Suprapubic skin (tissue), 4 donors: ENCODE measurements around the gene SLC29A3. TPM values are rescaled to one million over a fixed set of nuclear protein-coding genes. Genes with fewer than 3 reads are reported as not detected.

Experiments
- DNase-seq, 2 donors: peaks; one replicate each; pipeline ENCODE4 v3.0.0-alpha.2; 2019; ENCODE audit warnings: low spot score in 2 of 2
- H3K27ac ChIP-seq: fragments of 200-600 bp; sonication (generic); one replicate; pipeline ENCODE4 v1.5.1; 2019
- H3K27me3 ChIP-seq: fragments of 200-600 bp; sonication (generic); one replicate; pipeline ENCODE4 v1.5.1; 2019
- H3K36me3 ChIP-seq: fragments of 200-600 bp; sonication (generic); one replicate; pipeline ENCODE4 v1.5.1; 2019
- H3K4me1 ChIP-seq: fragments of 200-600 bp; sonication (generic); one replicate; pipeline ENCODE4 v1.5.1; 2019
- H3K4me3 ChIP-seq: fragments of 200-600 bp; sonication (generic); one replicate; pipeline ENCODE4 v1.5.1; 2019; ENCODE audit warnings: mild to moderate bottlenecking
- H3K9me3 ChIP-seq: fragments of 200-600 bp; sonication (generic); one replicate; pipeline ENCODE4 v1.5.1; 2019
- CTCF ChIP-seq, 2 donors: fragments of 200-600 bp in 1 of 2; fragments of 450-650 bp in 1 of 2; sonication (generic) in 1 of 2; IDR thresholded peaks; one replicate each; pipeline ENCODE4 v1.5.1; 2016 to 2019; ENCODE audit warnings: antibody characterized with exemption in 2 of 2, mild to moderate bottlenecking in 1 of 2, moderate library complexity in 1 of 2
- EP300 ChIP-seq: sonication (generic); formaldehyde crosslinking; IDR thresholded peaks from one replicate; pipeline ENCODE4 v1.6.1; 2017; ENCODE audit warnings: antibody characterized with exemption
- POLR2A ChIP-seq, 2 donors: fragments of 450-650 bp; IDR thresholded peaks; one replicate each; pipeline ENCODE4 v1.6.1; 2017; ENCODE audit warnings: antibody characterized with exemption in 2 of 2, mild to moderate bottlenecking in 2 of 2, moderate library complexity in 2 of 2
- POLR2AphosphoS5 ChIP-seq, 3 donors: sonication (generic); formaldehyde crosslinking; IDR thresholded peaks; one replicate each; pipeline ENCODE4 v1.6.1; 2017; ENCODE audit warnings: antibody characterized with exemption in 3 of 3
- WGBS: methylation state at CpG from one replicate; pipeline ENCODE4 v1.1.5; 2018; 5-methylcytosine and 5-hydroxymethylcytosine counted together
- total RNA-seq, 4 donors: library from RNA; depleted of rRNA; stranded (reverse); fragments of >200 nt; gene quantifications; one replicate each; pipeline ENCODE4 v1.1.0, GENCODE V29; 2016

SLC29A3 gene
- total RNA-seq, 4 donors from 2014 or later = 1.3 to 2.8 (median 2.2) TPM

GRCh38 chr10:71367271-71367670, 48.2 kb downstream of the SLC29A3 start:
- Histone ChIP-seq H3K9me3 (no peaks in the 10 kb centered on the region), H3K27me3 (no peaks in the 10 kb centered on the region), H3K4me3 (no peak overlapping the region), H3K27ac (no peak overlapping the region), H3K36me3 (peaks cover 8% of the 10 kb centered on the region), H3K4me1 (no peaks in the 10 kb centered on the region)
- no peak for DNase-seq
- TF ChIP-seq EP300 (no peak), POLR2A (IDR thresholded peaks at IDR 0.05) (no peak), POLR2AphosphoS5 (IDR thresholded peaks at IDR 0.05) (no peak), CTCF (IDR thresholded peaks at IDR 0.05) (no peak)
- WGBS = 72% methylated on average over 2 of the region's 2 CpGs

GRCh38 chr10:71368176-71368575, 49.1 kb downstream of the SLC29A3 start:
- no peak overlapping the region for H3K27ac ChIP-seq
- WGBS = 93% methylated on average over 1 of the region's 1 CpG
- no peaks in the 10 kb centered on the region for H3K36me3 ChIP-seq
- H3K9me3 ChIP-seq = no peaks in the 10 kb centered on the region
- H3K4me3 ChIP-seq = no peak overlapping the region
- no peaks in the 10 kb centered on the region for H3K4me1 ChIP-seq
- TF ChIP-seq EP300 (no peak), POLR2AphosphoS5 (IDR thresholded peaks at IDR 0.05) (no peak), POLR2A (IDR thresholded peaks at IDR 0.05) (no peak)
- no peaks in the 10 kb centered on the region for H3K27me3 ChIP-seq
- DNase-seq = no peak

GRCh38 chr10:71368643-71369042, 49.6 kb downstream of the SLC29A3 start:
- H3K4me3 ChIP-seq = no peak overlapping the region
- no peaks in the 10 kb centered on the region for H3K36me3 ChIP-seq
- H3K27ac ChIP-seq = no peak overlapping the region
- WGBS = 72% methylated on average over 2 of the region's 2 CpGs
- no peaks in the 10 kb centered on the region for H3K27me3 ChIP-seq
- DNase-seq = no peak
- TF ChIP-seq CTCF (IDR thresholded peaks at IDR 0.05) (no peak), POLR2AphosphoS5 (IDR thresholded peaks at IDR 0.05) (no peak), POLR2A (IDR thresholded peaks at IDR 0.05) (no peak)
- H3K9me3 ChIP-seq = no peaks in the 10 kb centered on the region
- H3K4me1 ChIP-seq = no peaks in the 10 kb centered on the region

GRCh38 chr10:71369602-71370001, 50.5 kb downstream of the SLC29A3 start:
- WGBS = 86% methylated on average over 1 of the region's 1 CpG
- Histone ChIP-seq H3K36me3 (no peaks in the 10 kb centered on the region), H3K9me3 (no peaks in the 10 kb centered on the region), H3K4me1 (no peaks in the 10 kb centered on the region), H3K4me3 (no peak overlapping the region), H3K27ac (no peak overlapping the region), H3K27me3 (no peaks in the 10 kb centered on the region)
- TF ChIP-seq POLR2A (IDR thresholded peaks at IDR 0.05) (no peak), CTCF (IDR thresholded peaks at IDR 0.05) (no peak), POLR2AphosphoS5 (IDR thresholded peaks at IDR 0.05) (no peak), EP300 (no peak)
- no peak for DNase-seq

- Histone ChIP-seq H3K27me3 (no peaks in the 10 kb centered on the region), H3K4me3 (no peak overlapping the region), H3K36me3 (no peaks in the 10 kb centered on the region), H3K4me1 (no peaks in the 10 kb centered on the region), H3K27ac (no peak overlapping the region), H3K9me3 (no peaks in the 10 kb centered on the region)
- no peak for DNase-seq
- TF ChIP-seq POLR2AphosphoS5 (IDR thresholded peaks at IDR 0.05) = no peak
- no peak for TF ChIP-seq CTCF (IDR thresholded peaks at IDR 0.05)
- TF ChIP-seq POLR2A (IDR thresholded peaks at IDR 0.05) = no peak
- 60% methylated on average over 3 of the region's 3 CpGs for WGBS
These were observed 51.0 kb downstream of the SLC29A3 start for GRCh38 chr10:71370031-71370430.

- 47% methylated on average over 2 of the region's 6 CpGs for WGBS
- no peak for TF ChIP-seq CTCF (IDR thresholded peaks at IDR 0.05)
- TF ChIP-seq POLR2AphosphoS5 (IDR thresholded peaks at IDR 0.05) = no peak
- TF ChIP-seq EP300 = no peak
- no peak for TF ChIP-seq POLR2A (IDR thresholded peaks at IDR 0.05)
- no peak overlapping the region for H3K4me3 ChIP-seq
- peaks cover 4% of the 10 kb centered on the region for H3K4me1 ChIP-seq
- no peak overlapping the region for H3K27ac ChIP-seq
- H3K36me3 ChIP-seq = no peaks in the 10 kb centered on the region
- DNase-seq = no peak
- H3K27me3 ChIP-seq = no peaks in the 10 kb centered on the region
- H3K9me3 ChIP-seq = no peaks in the 10 kb centered on the region
These were observed 52.7 kb downstream of the SLC29A3 start for GRCh38 chr10:71371750-71372166.
